Activated CD8-positive, alpha-beta memory T cell treated with anti-CD3 and anti-CD28 coated beads for 1 hour (primary cell): Measurements from ENCODE around the gene POLN.

Experiments used
- DNase-seq, 2 donors: peaks; one replicate each; pipeline ENCODE4 v3.0.0-alpha.2; 2020; ENCODE audit warnings: low read depth in 1 of 2; ENCODE audit errors: extremely low read depth in 1 of 2

The POLN gene

GRCh38 chr4:2062168-2062807, 179.6 kb downstream of the POLN start:
- no peak for DNase-seq

- no peak for DNase-seq
These were observed 180.5 kb downstream of the POLN start for GRCh38 chr4:2061186-2062131.

DNA sequence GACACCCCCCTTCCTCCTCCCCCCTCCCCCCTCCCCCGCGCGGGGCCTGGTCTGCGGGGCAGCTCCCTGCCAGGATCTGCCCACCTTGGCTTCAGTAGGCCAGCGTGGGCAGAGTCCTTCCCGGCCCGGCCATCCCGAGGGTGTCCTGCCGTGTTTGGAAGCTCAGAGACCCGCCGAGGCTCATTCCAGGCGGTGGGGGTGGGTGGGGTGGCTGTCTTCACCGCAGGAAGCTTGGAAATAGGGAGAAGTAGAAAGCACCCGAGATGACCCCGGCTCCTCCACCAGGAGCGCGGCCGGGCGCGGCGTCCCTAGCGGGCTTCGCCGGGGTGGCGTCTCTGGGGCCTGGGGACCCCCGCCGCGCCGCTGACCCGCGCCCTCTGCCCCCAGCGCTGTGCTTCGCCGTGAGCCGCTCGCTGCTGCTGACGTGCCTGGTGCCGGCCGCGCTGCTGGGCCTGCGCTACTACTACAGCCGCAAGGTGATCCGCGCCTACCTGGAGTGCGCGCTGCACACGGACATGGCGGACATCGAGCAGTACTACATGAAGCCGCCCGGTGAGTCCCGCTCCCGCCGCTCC, 181.2 kb downstream of the POLN start:
- DNase-seq: no peak

DNA sequence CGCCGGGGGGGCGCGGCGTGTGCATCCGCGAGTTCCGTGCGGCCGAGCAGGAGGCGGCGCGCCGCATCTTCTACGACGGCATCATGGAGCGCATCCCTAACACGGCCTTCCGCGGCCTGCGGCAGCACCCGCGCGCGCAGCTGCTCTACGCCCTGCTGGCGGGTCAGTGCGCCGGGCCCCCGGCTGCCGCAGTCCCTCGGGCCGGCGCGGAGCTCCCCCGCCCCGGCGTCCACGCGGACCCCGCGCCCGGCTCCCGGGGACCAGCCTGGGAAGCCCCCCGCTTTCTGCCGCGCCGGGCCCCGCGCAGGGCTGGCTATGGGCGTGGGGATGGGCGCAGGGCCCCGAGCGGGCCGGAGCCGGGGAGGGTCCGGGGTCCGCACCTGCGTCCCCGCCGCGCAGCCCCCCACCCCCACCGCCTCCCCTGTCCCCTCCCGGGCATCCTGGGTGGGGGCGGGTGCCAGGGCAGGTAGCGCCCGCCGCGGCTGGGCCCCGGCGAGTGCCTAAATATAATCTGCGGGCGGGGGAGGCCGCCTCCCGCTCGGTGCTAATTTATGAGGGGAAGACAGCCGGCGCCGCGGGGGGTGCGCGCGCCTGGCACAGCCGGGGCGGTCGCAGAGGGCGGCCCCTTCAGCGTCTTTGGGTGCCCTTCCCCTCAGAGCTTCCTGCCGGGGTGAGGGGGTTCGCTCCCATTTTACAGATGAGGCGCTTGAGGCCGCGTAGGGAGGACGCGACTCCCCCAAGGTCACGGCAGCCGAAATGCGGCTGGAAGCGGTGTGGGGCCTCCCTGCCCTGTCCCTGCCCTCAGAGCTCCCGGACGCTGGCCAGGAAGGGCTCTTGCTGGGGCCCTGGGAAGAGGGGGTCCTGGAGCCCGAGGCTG, 182.0 kb downstream of the POLN start:
- DNase-seq: no peak

- no peak for DNase-seq
These were observed 182.7 kb downstream of the POLN start, which contains the start of gene NAT8L for GRCh38 chr4:2059046-2059725. Gene NAT8L (plus strand): TSS chr4:2059327. CDS start chr4:2059512, 185 bp downstream.

DNA sequence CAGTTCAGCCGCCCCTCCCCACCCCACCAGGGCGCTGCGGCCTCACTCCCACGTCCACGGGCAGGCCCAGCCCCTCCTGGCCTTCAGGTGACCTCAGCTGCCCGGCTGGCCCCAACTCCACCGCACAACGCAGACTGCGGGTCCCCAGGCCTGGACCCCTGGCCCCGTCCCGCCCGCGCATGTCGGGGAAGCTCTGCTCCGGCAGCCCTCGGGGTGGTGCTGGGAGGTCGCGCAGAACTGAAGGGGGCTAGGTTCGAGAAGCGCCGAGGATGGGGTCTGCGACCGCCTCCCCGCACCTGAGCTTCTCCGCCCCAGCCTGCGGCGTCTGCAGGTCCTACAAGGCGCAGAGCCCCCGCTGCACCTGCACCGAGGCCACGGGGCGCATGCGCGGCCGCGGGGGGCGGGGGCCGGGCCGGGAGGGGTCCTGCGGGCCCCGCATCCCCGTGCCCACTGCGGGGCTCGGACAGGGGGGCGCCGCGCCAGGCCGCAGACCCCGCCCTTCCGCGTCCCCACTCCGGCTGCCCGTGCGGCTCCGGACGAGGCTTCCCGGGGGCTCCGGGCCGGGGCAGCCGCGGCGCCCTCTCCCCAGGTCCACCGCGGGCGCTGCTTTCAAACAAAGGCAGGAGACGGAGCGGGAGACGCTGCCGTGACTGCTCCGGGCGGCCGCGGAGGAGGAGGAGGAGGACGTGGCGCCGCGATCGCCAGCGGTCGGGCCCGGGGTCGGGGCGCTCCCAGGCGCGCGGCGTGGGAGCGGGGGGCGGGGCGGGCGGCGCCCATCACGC, 183.5 kb downstream of the POLN start:
- no peak for DNase-seq

- no peak for DNase-seq
These were observed 184.4 kb downstream of the POLN start for GRCh38 chr4:2057382-2058065.

DNA sequence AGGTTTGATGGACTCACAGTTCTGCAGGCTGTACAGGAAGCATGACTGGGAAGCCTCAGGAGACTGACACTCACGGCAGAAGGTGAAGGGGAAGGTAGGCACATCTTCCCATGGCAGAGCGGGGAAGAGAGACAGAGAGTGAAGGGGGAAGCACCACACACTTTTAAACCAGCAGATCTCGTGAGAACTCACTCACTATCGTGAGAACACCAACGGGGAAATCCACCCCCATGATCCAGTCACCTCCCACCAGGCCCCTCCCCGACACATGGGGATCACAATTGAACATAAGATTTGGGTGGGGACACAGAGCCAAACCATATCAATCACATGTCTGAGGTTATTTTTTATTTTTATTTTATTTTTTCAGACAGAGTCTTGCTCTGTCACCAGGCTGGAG, 187.7 kb downstream of the POLN start:
- DNase-seq: no peak

- DNase-seq: no peak
These were observed 190.8 kb downstream of the POLN start for GRCh38 chr4:2051086-2051485.

DNA sequence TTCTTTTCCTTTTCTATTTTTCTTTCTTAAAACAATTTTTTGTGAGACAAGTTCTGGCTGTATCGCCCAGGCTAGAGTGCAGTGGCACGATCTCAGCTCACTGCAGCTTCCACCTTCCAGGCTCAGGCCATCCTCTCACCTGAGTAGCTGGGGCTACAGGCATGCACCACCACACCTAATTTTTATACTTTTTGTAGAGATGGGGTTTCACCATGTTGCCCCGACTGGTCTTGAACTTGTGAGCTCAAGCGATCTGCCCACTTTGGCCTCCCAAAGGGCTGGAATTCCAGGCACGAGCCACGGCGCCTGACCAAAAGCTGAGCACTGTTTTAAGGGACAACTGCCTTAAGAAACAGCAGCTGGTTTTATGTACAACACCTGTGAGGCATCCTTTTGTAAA, 192.1 kb downstream of the POLN start:
- no peak for DNase-seq

GRCh38 chr4:2049381-2049780, 192.5 kb downstream of the POLN start:
- DNase-seq: no peak

GRCh38 chr4:2048831-2049230, 193.1 kb downstream of the POLN start:
- no peak for DNase-seq

GRCh38 chr4:2047781-2048581, 193.9 kb downstream of the POLN start:
- DNase-seq: no peak

DNA sequence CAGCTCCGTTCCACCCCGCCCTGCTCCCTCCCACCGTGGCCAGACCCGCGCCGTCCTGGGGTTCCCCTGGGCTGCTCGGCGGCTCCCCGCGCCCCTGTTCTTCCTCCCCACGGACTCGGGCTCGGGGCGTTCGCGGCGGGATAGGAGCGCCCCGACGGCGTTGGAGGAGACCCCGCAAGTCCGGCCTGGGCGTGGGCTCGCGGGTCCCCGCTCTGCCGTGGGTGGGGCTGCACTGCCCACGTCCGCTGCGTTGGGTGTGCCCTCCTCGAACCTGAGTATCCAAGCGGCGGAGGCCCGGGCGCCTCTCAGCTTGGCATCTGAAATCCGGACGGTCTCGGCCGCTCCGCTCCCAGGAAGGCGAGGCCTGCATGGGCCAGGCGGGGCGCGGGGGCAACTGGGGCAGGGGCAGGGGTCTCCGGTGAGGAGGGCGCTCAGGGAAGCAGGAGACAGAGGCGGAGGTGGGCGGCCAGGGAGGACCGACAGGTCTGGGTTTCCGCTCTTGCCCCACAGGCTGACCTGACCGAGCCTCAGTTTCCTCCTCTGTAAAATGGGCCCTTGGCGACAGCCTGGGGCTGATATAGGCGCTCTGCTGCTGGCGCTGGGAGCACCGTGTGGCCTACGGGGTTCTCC, 194.8 kb downstream of the POLN start:
- DNase-seq: no peak

DNA sequence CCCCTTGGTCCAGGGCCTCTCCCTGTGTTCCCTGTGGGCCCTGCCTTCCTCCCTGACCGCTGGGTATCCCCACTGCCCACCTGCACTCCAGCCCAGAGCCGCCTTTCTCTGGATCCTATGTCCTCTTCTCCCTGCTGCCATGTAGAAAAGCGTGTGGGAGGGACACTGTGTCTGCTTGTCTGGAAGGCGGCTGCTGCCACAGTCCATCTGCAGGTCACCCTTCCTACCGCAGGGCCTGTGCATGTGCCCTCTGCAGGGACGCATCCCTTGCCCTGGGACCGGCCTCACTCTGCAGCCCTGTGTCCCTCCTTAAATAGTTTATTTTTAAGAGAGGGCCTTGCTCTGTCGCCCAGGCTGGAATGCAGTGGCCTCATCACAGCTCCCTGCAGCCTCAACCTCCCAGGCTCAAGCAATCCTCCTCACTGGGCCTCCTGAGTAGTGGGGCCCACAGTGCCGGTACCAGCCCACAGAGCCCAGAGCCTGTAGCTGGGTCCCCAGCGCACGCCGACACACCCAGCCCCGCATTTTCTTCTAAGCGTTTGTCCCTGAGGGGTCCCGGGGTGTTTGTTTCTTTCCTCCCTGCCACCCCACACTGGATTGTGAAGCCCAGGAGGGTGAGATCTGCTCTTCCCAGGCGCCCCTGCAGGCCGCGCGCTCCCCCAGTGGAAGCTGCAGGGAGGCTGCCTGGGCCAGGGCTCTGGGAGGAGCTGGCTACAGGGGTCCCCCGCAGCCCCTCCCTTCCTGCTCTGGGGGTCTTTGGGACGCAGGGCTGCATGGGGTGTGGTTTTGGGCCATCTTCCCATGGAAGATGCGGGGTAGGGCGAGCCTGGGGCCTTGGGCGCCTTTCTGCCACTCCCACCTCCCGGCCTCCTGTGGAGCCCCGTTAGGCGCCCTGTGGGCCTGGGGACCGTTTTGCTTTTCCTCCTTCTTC, 195.6 kb downstream of the POLN start:
- DNase-seq: no peak

- no peak for DNase-seq
These were observed 196.4 kb downstream of the POLN start for GRCh38 chr4:2045518-2045951.
